NCI-H460 (cell line): ENCODE data around the gene ALPK3. TPM values are rescaled to one million over a fixed set of nuclear protein-coding genes. Genes with fewer than 3 reads are reported as not detected.

Source experiments
- DNase-seq: peaks from one replicate; pipeline ENCODE4 v3.0.0-alpha.2; 2016; ENCODE audit warnings: low read depth; ENCODE audit errors: extremely low read depth
- total RNA-seq: library from RNA; depleted of rRNA; stranded (reverse); fragments of >200 nt; shearing (Covaris generic); gene quantifications from 2 replicates; pipeline ENCODE4 v1.2.3, GENCODE V29; 2014

Gene ALPK3
- total RNA-seq, 1 experiment from 2014 or later = 0.05 TPM

GRCh38 chr15:84795186-84795585 is 22.0 kb upstream of the ALPK3 start:
- no peak for DNase-seq

- DNase-seq = no peak
Measured at GRCh38 chr15:84797212-84797611, 19.9 kb upstream of the ALPK3 start.

- no peak for DNase-seq
Measured at GRCh38 chr15:84797801-84798200, 19.4 kb upstream of the ALPK3 start.

- DNase-seq = no peak
Measured at GRCh38 chr15:84798436-84798946, 18.7 kb upstream of the ALPK3 start.

- no peak for DNase-seq
Measured at GRCh38 chr15:84799511-84800187, 17.5 kb upstream of the ALPK3 start.

- no peak for DNase-seq
Measured at GRCh38 chr15:84800365-84800806, 16.8 kb upstream of the ALPK3 start.

GRCh38 chr15:84804005-84804900 is 12.9 kb upstream of the ALPK3 start:
- DNase-seq = no peak

- DNase-seq = no peak
Measured at GRCh38 chr15:84805221-84805620, 11.9 kb upstream of the ALPK3 start.

- no peak for DNase-seq
Measured at GRCh38 chr15:84807228-84807627, 9.9 kb upstream of the ALPK3 start.

GRCh38 chr15:84810073-84810840 is 6.9 kb upstream of the ALPK3 start:
- DNase-seq = no peak

GRCh38 chr15:84811151-84811550 is 6.0 kb upstream of the ALPK3 start:
- no peak for DNase-seq

- DNase-seq = no peak
Measured at GRCh38 chr15:84811828-84812227, 5.3 kb upstream of the ALPK3 start.

GRCh38 chr15:84812842-84813241 is 4.3 kb upstream of the ALPK3 start:
- DNase-seq = no peak

- no peak for DNase-seq
Measured at GRCh38 chr15:84813435-84813834, 3.7 kb upstream of the ALPK3 start.

GRCh38 chr15:84813931-84814330 is 3.2 kb upstream of the ALPK3 start:
- no peak for DNase-seq

GRCh38 chr15:84814916-84815315 is 2.2 kb upstream of the ALPK3 start:
- no peak for DNase-seq

GRCh38 chr15:84817466-84818081 is 418 bp downstream of the ALPK3 start:
- no peak for DNase-seq

GRCh38 chr15:84818261-84819131 is 1.3 kb downstream of the ALPK3 start:
- no peak for DNase-seq

GRCh38 chr15:84819291-84819768 is 2.2 kb downstream of the ALPK3 start:
- DNase-seq = no peak
